GM19238 (cell line): ENCODE data around the gene COL27A1.
"Not testable (repeated sequence)": the region's sequence is repeated elsewhere in the genome, so short reads cannot be mapped to it uniquely, and the experiment has no call there.

Source experiments
- DNase-seq: peaks from one replicate; pipeline ENCODE4 v3.0.0; 2011; ENCODE audit warnings: low spot score; ENCODE audit not compliant: insufficient read length

The COL27A1 gene

GRCh38 chr9:114180696-114181606 lies 25.6 kb downstream of the COL27A1 start:
- no peak for DNase-seq

GRCh38 chr9:114181607-114182409 lies 26.5 kb downstream of the COL27A1 start:
- DNase-seq = no peak

DNA sequence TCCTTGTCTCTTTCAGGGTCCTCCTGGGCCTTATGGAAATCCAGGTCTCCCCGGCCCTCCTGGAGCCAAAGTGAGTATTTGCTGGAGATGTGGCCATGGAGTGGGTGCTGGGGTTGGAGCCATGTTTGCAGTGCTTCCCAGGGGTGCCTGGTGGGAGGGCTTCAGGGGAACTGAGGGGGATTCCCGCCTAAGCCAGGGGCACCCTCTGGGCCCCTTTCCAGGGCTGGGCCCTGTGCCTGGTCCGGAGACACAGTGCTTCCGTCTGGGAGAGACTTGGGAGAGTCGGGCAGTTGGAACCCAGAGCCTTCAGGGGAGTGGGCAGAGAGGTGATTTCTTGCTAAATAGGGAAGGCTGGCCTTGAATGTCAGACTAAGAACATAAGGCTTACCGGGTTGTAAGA lies 27.7 kb downstream of the COL27A1 start:
- DNase-seq = no peak

- no peak for DNase-seq
These were observed 28.7 kb downstream of the COL27A1 start for GRCh38 chr9:114184071-114184470.

DNA sequence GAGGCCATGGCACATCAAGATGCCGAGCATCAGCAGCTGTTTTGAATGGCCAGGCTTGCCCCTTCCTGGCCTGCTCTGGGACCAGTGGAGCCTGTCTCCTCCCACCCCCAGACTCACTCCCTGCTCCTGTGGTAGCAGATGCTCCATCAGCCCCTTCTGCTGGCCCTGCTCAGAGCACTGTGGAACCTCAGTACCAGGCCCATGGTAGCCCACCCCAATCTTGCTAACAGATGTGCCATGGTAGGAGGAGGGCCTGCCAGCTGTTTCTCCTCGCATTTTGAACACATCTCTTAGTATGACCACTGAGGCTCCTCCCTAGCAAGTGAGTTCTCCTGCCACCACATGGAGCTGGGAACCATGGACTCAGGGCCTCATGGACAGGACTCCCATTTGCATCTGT lies 29.5 kb downstream of the COL27A1 start:
- DNase-seq = no peak

DNA sequence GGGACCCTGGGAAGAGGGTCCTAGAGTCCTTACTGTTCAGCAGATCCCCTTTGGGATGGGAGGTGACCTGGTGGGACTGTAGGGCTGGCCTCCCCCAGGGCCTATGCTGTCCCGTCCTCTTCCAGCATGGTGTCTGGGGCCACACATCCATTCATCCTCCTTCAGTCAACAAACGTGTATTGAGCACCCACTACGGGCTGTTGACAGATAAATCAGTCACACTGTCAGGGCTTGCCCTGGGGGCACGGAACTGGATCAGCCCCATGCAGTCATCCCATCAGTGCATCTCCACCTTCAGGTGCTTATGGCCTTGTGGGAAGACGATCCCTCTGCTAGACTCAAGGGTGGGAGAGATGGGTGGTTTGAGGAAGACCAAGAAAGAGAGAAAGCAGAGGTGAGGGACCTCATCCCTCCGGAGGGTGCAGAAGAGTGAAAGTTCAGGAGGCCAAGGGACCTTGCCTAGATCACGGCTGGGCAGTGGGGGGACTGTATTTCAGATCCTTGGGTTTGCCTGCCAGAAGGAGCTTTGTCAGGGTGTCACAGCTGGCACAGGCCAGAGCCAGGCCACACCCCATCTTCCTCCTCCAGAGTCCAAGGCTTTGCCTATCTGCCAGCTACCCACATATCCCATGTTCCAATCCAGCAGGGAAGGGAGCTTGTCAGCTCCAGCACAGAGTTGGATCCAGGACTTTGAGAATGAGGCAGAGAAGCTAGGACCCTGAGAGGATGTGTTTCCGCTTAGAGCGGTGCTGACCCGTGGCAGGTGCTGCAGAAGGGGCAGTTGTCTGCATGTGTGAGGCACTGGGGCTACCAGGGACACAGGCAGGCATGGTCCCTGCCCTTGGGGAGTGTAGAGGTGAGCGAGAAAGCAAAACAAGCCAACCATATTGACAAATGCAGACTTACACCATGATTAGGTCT lies 30.5 kb downstream of the COL27A1 start:
- no peak for DNase-seq

DNA sequence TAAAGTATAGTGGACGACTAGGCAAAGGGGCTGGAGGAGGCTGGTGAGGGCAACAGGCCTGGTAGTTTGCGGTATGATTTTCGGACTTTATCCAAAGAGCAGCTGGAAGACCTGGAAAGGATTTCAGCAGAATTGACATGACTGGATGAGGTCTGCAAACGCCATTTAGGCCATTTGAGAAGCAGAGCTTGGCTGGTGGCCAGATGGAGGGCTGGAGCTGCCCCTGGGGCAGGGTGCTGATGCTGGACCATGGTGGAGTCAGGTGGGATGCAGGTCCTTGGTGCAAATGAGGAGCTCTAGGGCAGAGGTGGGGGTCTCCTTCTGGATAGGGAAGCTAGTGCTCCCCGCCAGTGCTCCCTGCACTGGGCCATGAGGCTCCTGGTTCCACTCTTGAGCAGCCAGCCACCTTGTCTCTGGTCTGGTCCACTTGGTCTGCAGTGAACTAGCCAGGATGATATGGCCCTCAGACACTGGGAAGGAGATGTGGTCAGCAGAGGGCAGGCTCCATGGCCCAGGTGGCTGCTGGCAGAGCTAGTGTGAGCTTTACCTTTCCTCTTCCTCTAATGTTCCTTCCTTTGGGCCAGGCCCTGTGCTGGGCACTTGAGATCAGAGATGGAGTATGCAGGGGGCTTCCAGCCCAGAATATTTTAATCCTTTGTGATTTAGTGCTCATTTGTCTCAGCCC lies 31.4 kb downstream of the COL27A1 start:
- no peak for DNase-seq

DNA sequence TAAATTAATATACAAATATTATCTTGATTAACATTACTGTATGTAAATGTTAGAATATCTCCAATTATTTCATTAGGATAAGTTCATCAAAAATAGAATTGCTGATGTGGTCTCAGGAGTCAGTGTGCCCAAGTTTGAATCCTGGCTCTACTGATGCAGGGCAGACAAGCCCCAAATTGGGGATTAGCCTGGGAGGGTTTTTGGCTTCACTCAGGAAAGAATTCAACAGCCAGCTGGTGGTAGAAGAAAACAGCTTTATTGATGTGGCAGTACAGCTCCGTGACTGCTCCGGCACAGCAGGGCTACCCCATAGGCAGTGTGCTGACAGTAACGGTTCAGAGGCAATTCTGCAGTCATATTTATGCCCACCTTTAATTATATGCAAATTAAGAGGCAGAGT lies 32.5 kb downstream of the COL27A1 start:
- no peak for DNase-seq

- no peak for DNase-seq
These were observed 34.7 kb downstream of the COL27A1 start for GRCh38 chr9:114189823-114190562.

DNA sequence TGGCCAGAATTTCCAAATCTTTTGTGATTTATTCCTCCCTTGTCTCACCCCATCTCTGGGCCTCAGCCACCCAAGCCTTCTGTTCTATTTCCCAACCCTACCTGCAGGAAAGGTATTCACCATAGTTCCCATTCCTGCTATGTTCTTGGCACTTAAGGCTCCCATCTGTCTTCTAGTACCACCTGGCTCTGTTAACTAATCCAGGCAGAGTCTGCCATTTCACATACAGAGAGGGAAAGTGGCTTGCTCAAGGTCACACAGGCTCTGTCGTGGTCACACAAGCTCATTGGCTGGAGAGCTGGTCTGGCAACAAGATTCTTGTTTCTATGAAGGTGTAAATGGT lies 35.2 kb downstream of the COL27A1 start:
- no peak for DNase-seq

DNA sequence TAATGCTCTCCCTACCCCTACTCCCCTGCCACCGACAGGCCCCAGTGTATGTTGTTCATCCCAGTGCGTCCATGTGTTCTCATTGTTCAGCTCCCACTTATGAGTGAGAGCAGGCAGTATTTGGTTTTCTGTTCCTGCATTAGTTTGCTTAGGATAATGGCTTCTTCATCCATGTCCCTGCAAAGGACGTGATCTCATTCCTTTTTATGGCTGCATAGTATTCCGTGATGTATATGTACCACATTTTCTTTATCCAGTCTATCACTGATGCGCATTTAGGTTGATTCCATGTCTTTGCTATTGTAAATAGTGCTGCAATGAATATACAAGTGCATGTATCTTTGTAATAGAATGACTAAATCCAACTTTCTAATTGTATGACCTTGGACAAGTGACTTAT lies 36.1 kb downstream of the COL27A1 start:
- not testable (repeated sequence) for DNase-seq

GRCh38 chr9:114192539-114192938 lies 37.2 kb downstream of the COL27A1 start:
- DNase-seq = no peak

- no peak for DNase-seq
These were observed 37.8 kb downstream of the COL27A1 start for GRCh38 chr9:114193090-114193489.

GRCh38 chr9:114196117-114196516 lies 40.8 kb downstream of the COL27A1 start:
- DNase-seq = no peak

DNA sequence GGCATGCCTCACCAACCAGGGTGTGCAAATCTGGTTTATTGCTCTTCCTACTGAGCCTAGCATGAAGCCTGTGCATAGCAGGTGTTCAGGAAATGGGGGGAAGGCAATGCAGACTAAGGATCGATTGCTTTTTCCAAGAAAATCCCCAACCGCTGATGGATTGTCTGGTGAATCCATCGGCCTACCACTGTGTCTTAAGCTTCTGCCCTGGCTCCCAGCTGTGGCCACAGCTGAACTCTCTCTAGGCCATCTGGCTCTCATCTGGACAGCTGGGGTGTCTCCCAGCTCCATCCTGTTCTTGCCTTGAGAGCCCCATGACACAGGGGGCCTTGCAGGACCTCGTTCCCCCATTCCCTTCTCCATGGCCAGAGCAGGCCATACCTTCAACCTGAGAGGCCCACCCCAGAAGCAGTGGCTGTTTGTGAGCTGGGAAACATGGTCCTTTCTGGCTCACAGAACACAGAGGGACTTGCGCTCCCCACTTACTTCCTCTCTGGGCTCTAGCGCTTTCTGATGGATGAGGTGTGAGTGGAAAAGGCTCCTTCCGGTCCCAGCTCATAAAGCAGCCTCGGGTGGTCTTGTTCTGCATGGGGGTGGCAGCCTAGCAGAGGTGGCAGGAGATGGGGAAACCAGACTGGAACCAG lies 41.8 kb downstream of the COL27A1 start:
- no peak for DNase-seq

- DNase-seq = no peak
These were observed 43.1 kb downstream of the COL27A1 start for GRCh38 chr9:114198249-114199040.

GRCh38 chr9:114200721-114201300 lies 45.5 kb downstream of the COL27A1 start:
- no peak for DNase-seq

- no peak for DNase-seq
These were observed 47.1 kb downstream of the COL27A1 start for GRCh38 chr9:114202396-114202795.

GRCh38 chr9:114202849-114203248 lies 47.5 kb downstream of the COL27A1 start:
- DNase-seq = no peak
